HG03378 (cell line): ENCODE results near the gene MRPS18A.
"Not testable (repeated sequence)": the region's sequence is repeated elsewhere in the genome, so short reads cannot be mapped to it uniquely, and the experiment has no call there.

Experiments used
- ATAC-seq: cut with Tn5 transposase; IDR thresholded peaks from one replicate; pipeline ENCODE4 v1.9.1; 2021; ENCODE audit warnings: mild to moderate bottlenecking, moderate library complexity; ENCODE audit not compliant: unreplicated experiment

MRPS18A gene

GRCh38 chr6:43639984-43640800 is 47.4 kb downstream of the MRPS18A start:
- no peak for ATAC-seq

GRCh38 chr6:43636308-43636659 is 51.3 kb downstream of the MRPS18A start:
- no peak for ATAC-seq

DNA sequence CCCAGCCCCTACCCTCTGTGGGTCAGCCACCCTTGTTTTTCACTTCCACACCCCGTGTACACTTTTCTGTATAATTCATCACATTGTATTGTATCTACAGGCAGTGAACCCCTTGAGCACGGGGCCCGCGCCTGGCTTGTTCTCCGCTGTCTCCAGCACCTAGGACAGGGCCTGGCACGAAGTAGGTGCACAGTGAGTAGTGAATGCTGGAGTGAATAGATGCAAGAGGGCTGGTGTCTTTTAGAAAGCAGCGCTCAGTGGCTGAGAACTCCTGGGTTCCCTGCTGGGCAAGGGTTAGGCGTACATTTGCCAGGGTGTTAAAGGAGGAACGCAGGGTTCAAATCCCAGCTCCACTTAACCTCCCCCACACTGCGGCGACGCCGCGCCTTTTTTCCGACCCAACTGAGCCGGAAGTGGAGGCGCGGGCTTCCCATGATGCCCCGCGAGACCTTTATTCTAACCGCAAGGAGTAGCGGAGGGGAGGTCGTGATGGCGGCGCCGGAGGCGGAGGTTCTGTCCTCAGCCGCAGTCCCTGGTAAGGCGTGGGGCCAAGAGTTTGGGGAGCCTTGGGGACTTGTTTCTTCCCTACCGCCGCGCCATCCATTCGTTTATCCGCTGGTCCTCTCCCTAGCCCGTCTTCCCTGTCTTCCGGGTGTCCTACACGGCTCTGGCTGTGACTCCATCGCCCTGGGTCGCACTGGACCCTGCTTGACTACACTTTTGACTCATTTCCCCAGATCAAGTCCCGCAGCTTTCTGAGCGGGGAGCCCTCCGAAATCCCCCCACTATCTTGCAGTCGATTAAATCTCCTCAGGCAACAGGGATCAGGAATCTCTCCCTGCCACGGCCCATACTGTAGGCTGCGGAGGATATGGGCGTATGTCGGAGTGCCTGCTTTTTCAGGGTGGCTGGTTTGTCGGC is 51.9 kb downstream of the MRPS18A start, which contains the start of gene MAD2L1BP:
Gene MAD2L1BP, plus strand, starts transcription at position 454 of the 921 bp plus-strand sequence. Its CDS starts 36 bp downstream, at position 490.
- ATAC-seq, result peak; percentile 58

GRCh38 chr6:43634702-43635303 is 52.8 kb downstream of the MRPS18A start:
- ATAC-seq, result no peak

- not testable (repeated sequence) for ATAC-seq
These were observed 54.6 kb downstream of the MRPS18A start for GRCh38 chr6:43633002-43633401.

GRCh38 chr6:43630980-43631619 is 56.5 kb downstream of the MRPS18A start:
- no peak for ATAC-seq

DNA sequence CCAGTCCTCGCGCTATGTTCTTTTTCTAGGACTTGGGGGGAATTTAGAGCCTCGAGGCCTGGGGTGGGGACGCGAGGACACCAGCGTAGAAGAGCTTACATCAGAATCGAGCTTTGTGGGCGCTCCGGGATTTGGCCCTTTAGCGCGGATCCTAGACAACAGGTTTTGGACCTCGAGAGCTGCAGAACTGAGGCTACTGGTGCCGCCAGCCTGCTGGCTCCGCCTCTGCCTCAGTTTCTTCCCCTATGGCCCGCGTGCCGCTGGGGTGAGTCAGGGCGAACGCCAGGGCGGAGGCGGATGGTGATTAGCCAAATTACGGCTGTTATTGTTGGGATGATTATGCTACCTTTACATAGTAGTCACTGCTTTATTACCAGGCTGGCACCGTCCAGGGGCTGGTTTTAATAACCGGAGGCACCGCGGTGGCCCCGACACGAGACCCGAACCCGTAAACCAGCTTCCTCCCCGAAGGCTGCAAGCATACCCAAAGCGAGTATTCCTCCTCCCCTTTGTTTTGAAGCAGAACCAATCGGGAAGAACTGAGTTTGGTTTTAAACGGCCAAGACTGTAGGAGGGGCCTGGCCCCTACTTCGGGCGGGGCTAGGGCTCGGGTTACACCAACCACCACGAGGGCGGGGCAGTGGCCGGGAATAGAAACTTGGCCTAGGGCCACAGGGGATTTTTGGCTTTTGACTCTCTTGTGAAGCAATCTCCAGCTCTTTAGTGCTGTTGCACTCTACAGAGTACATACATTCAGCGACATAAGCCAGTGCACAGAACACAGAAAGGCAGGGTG is 57.9 kb downstream of the MRPS18A start:
- peak; percentile 71 for ATAC-seq

- peak; percentile 71 for ATAC-seq
These were observed 58.5 kb downstream of the MRPS18A start, which contains the start of gene GTPBP2 for GRCh38 chr6:43629104-43629504. TSS of gene GTPBP2 (minus strand) at chr6:43629264. CDS start at chr6:43629162, 102 bp downstream.

GRCh38 chr6:43628393-43629103 is 59.0 kb downstream of the MRPS18A start:
- no peak for ATAC-seq

- ATAC-seq, result no peak
These were observed 60.4 kb downstream of the MRPS18A start for GRCh38 chr6:43627008-43627825.

DNA sequence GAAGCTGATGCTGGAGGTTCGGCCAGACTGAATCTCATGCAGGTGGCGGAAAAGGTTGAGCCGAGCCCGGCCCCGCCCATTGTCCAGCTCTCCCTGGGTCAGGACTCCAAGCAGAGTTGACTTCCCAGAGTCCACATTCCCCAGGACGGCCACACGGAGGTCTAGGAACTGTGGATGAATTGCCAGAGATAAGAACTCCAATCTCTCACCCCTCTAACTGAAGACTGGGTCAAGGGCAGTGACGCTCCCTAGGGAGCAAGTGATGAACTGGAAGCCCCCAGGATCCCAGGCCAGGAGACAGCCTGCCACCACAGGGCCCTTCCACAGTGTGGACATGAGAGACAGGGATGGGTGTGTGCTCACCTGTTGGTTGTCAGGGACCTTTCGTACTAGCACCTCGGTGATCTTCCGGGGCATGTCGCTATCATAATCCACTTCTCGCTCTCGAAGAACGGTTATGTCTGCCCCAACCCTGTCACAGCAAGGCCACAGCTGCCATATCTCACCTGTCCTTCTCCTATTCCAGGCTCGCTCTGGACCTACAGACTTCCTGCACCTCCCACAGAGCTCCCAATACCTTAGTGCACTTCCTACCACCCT is 62.1 kb downstream of the MRPS18A start:
- ATAC-seq, result no peak

- ATAC-seq, result no peak
These were observed 62.8 kb downstream of the MRPS18A start for GRCh38 chr6:43624786-43625288.

DNA sequence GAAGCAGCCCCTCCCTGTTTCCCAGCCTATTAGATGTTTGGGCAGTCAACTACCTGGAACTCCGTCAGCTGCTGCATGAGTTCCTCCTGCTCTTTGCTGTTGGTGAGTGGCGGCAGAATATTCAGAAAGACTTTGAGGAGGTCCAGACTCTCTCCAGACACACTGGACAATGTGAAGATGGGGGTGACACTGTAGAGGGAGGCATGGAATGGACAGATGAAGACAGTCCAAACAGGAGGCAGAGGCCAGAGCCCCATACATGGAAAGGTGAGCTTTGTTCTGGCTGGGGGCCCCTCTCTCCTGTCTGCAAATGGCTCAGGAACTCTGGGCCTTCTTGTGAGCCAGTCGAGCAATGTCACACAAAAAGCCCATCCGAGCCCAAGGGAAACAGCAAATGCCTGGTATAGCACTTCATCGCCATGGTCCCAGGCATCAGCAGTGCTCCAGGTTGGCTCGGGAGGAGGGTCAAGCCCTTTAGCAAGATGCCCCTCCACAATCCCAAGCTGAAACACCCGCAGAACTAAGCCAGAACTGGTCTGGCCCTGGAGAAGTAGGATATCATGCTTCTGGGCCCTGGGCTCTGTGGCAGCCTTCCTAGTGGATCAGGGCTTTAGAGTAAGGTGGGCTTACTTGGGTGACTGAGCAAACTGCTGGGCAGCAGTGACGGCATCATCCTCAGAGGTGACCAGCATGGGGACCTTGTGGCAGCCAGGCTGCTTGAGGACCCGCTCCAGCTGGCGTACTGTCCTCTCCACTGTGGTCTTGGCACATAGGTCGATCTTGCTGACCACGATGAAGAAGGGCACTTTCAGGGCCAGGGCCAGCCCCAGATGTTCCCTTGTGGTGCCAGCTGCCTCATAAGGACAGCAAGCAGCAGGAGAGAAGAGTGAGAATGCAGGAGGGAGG is 63.5 kb downstream of the MRPS18A start:
- no peak for ATAC-seq

DNA sequence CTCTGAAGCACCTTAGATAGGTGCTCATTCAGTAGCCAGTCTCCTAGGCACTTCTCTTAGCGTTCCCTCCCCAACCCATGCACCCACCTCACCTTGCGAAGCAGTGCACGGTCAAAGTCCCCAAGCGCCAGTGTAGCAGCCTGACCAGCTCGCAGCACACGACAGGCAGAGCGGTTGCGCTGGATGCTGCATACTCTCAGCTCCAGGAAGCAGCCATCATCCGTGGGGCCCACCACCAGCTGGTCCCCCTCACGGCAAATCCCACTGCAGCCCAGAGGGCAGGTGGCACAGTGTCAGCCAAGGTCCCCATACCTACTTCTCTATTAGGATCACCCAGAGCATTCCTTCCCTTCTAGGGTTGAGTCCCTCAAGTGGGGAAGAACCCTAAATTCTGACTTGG is 65.0 kb downstream of the MRPS18A start:
- ATAC-seq, result no peak

- ATAC-seq, result no peak
These were observed 65.8 kb downstream of the MRPS18A start for GRCh38 chr6:43621836-43622180.
